Ovary (tissue), 9 donors: Measurements from ENCODE around the gene C6orf132. TPM values are rescaled to one million over a fixed set of nuclear protein-coding genes. Genes with fewer than 3 reads are reported as not detected.

Experiments used
- DNase-seq, 5 donors: peaks; one replicate each; pipeline ENCODE4 v3.0.0-alpha.2; 2019 to 2020
- H3K27ac ChIP-seq, 2 donors: fragments of 200-600 bp; one replicate each; pipeline versions ENCODE4 v1.5.1 to v1.8.0; 2019 to 2022
- H3K27me3 ChIP-seq: fragments of 200-600 bp; one replicate; pipeline ENCODE4 v1.8.0; 2022
- H3K36me3 ChIP-seq: fragments of 200-600 bp; sonication (generic); one replicate; pipeline ENCODE4 v1.5.1; 2019
- H3K4me1 ChIP-seq: one replicate; pipeline ENCODE4 v1.8.1; 2013; ENCODE audit warnings: mild to moderate bottlenecking, moderate library complexity; ENCODE audit not compliant: insufficient read depth
- H3K4me3 ChIP-seq: fragments of 200-600 bp; sonication (generic); one replicate; pipeline ENCODE4 v1.5.1; 2017
- H3K9me3 ChIP-seq, 2 donors: fragments of 200-600 bp in 1 of 2; sonication (generic) in 1 of 2; one replicate each; pipeline versions ENCODE4 v1.5.1 to v1.8.1; 2013 to 2019; ENCODE audit warnings: mild to moderate bottlenecking in 1 of 2, moderate library complexity in 1 of 2
- EP300 ChIP-seq: sonication (generic); formaldehyde crosslinking; IDR thresholded peaks from one replicate; pipeline ENCODE4 v1.6.1; 2017; ENCODE audit warnings: antibody characterized with exemption
- POLR2A ChIP-seq: fragments of 450-650 bp; IDR thresholded peaks from one replicate; pipeline ENCODE4 v1.6.1; 2017; ENCODE audit warnings: antibody characterized with exemption, mild to moderate bottlenecking, moderate library complexity
- WGBS, 3 donors: extraction: QIAGEN DNeasy Blood & Tissue Kit in 1 of 3; methylation state at CpG; one replicate each; pipeline versions ENCODE4 v1.1.5 to v1.1.7; 2013 to 2017; 5-methylcytosine and 5-hydroxymethylcytosine counted together
- intact Hi-C, 4 donors: fragments of 100-400 bp; cut with DNase I; formaldehyde crosslinking; loops; one replicate each; pipeline versions ENCODE4 v1.11.0 to v1.15.1; 2022 to 2023
- polyA plus RNA-seq, 2 donors: library from polyadenylated mRNA; stranded (reverse); fragments of 200-250 nt in 1 of 2; fragments of 350-450 nt in 1 of 2; fragmentation: Illumina TruSeq in 1 of 2; extraction: RNeasy Lipid Tissue Mini Kit (QIAGEN cat#74804) in 1 of 2; gene quantifications; one replicate each; pipeline ENCODE4 v1.2.3, GENCODE V29; 2013 to 2014
- total RNA-seq, 7 donors: library from RNA; depleted of rRNA in 2 of 7; stranded (reverse); fragments of >200 nt in 2 of 7; fragmentation: NEBNext Ultra II Directional in 3 of 7; extraction: Animal tissue kit (Norgen Biotek cat#: 25700) in 3 of 7; gene quantifications; one replicate each; pipeline versions ENCODE4 v1.1.0 to v1.2.4, GENCODE V29; 2016 to 2023
- TF ChIP-seq, protein P1 (sequence below), 3 donors: fragments of 450-650 bp in 2 of 3; fragments of 200-600 bp in 1 of 3; IDR thresholded peaks; one replicate each; pipeline versions ENCODE4 v1.5.1 to v1.8.0; 2016 to 2022; ENCODE audit warnings: antibody characterized with exemption in 3 of 3, mild to moderate bottlenecking in 1 of 3
- donor health status: DM: no; HTN: no; CAD: no; lungs with moderate emphysema.
- donor health status: DM: no; HTN: no; CAD: no.
- donor health status: Bipolar disorder and iron deficiency.
- donor health status: DM: yes; HTN: yes; CAD: no.
- donor health status: DM: no; HTN: no; CAD: no.
- donor health status: DM: yes; HTN: yes; CAD: no.

The C6orf132 gene
- total and polyA plus RNA-seq, 9 donors: 0.05 to 14.1 (median 1.1) TPM

DNA sequence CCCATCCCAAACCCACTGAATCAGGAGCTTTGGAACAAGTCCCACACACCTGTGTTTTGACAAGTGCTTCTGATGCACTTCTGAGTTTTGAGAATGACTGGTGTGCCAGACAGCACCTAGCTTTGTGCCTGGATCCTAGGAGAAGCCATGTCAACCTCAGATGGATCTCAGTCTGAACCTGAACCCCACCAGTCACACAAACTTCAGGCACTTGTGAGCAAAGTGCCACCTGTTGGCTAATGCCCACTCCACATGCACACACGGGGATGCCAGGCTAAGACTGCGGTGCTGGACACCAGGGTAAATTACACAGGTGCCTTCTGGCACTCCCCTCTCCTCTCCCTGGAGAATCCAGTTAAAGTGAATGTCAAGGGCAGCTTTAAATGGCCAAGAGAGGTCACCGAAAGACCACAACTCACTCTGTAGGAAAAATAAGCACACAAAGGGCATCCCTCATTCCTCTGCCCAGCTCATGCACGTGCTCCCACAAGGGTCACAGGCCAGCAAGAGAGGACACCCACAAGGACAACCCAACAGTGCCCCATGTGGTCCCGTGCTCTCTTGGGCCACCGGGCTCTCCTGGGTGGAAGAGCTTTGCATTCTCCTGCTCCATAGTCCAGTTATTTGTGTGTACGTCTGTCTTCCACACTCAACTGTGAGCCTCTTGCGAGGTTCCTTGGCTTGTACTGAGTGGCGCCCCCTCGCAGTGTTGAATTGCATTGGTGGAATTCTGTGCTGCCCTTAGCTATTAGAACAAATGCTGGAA, 46.5 kb downstream of the C6orf132 start:
- H3K4me3 ChIP-seq: no peak overlapping the region
- TF ChIP-seq POLR2A: no peak
- no peak for TF ChIP-seq EP300
- TF ChIP-seq, protein P1, sequence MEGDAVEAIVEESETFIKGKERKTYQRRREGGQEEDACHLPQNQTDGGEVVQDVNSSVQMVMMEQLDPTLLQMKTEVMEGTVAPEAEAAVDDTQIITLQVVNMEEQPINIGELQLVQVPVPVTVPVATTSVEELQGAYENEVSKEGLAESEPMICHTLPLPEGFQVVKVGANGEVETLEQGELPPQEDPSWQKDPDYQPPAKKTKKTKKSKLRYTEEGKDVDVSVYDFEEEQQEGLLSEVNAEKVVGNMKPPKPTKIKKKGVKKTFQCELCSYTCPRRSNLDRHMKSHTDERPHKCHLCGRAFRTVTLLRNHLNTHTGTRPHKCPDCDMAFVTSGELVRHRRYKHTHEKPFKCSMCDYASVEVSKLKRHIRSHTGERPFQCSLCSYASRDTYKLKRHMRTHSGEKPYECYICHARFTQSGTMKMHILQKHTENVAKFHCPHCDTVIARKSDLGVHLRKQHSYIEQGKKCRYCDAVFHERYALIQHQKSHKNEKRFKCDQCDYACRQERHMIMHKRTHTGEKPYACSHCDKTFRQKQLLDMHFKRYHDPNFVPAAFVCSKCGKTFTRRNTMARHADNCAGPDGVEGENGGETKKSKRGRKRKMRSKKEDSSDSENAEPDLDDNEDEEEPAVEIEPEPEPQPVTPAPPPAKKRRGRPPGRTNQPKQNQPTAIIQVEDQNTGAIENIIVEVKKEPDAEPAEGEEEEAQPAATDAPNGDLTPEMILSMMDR (IDR thresholded peaks at IDR 0.05): no peak
- 68 to 74% (median 69%) methylated on average over 10 of the region's 10 CpGs for WGBS, 3 donors
- H3K27ac ChIP-seq: no peak overlapping the region
- intact Hi-C loops: no loop called here
- no peaks in the 10 kb centered on the region for H3K36me3 ChIP-seq
- no peak for DNase-seq
- no peaks in the 10 kb centered on the region for H3K9me3 ChIP-seq
- no peaks in the 10 kb centered on the region for H3K27me3 ChIP-seq
- H3K4me1 ChIP-seq: no peaks in the 10 kb centered on the region

DNA sequence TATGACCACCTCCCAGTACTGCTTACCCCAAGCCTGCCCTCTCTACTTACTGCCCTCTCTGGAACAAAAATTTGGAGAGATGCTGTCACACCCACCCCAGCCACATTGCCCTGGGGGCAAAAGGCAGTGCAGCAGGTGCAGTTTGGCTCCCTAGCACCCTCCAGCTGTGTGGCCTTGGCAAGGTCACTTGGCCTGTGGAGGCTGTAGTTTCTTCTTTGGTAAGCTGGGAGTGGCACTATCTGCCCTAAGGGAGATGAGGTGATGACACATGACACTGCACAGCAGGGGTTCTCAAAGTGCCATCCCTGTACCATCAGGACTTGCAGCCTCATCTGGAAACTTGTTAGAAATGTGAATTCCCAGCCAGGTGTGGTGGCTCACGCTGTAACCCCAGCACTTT, 47.3 kb downstream of the C6orf132 start:
- intact Hi-C loops: no loop called here
- no peak for DNase-seq
- no peak overlapping the region for H3K4me3 ChIP-seq
- 79 to 100% (median 91%) methylated on average over 1 of the region's 1 CpG for WGBS, 3 donors
- H3K36me3 ChIP-seq: no peaks in the 10 kb centered on the region
- no peaks in the 10 kb centered on the region for H3K4me1 ChIP-seq
- TF ChIP-seq, protein P1 (IDR thresholded peaks at IDR 0.05): no peak
- TF ChIP-seq EP300: no peak
- TF ChIP-seq POLR2A: no peak
- no peak overlapping the region for H3K27ac ChIP-seq
- H3K9me3 ChIP-seq: no peaks in the 10 kb centered on the region
- H3K27me3 ChIP-seq: no peaks in the 10 kb centered on the region

DNA sequence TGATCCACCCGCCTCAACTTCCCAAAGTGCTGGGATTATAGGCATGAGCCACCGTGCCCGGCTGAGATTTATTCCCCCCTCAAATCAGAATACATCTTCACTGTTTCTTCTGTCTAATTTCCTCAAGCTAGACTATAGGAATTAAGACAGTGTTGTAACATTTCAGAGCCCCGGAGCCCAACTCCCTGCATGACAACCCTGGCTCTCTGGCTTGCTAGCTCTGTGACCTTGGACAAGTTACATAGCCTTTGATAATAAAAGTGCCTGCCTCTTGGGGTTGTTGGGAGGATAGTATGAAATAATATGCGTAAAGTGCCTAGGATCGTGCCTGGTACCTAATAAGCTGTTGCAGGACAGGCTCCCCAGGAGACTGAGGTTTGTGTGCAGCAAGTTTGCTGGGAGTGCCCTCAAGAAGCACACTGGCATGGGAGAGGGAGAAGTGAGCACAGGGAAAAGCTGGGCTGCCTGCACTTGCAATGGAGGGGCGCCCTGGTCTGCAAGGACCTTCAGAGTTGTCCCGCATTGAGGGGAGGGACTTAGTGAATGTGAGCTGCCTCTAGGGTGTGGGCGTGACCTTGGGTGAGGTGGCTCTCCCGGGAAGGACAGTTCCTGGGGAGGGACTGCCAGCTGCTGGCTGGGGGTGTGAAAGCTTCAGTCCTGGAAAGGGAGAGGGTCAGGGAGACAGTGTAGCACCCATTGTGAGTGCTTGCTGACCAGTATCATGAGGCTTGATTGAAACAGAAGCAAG, 48.7 kb downstream of the C6orf132 start:
- intact Hi-C loops: no loop called here
- WGBS, 3 donors: 49 to 57% (median 49%) methylated on average over 10 of the region's 10 CpGs
- no peak overlapping the region for H3K27ac ChIP-seq

DNA sequence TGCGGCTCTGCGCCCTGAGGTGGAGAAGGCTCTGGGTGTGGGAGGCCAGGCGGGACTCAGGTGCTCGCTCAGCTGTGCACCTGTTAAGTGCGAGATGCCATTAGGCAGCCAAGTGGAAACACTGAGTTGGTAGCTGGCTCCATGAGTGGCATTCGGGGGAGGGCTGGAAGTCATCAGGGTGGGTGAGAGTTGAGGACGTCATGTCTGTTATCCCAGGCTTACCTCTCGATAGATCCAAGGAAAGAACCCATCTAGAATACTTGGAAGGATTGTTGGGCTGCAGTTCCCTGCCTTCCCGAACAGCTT, 50.7 kb downstream of the C6orf132 start:
- H3K9me3 ChIP-seq: no peaks in the 10 kb centered on the region
- DNase-seq: no peak
- H3K4me1 ChIP-seq: no peaks in the 10 kb centered on the region
- intact Hi-C loops: no loop called here
- H3K4me3 ChIP-seq: no peak overlapping the region
- TF ChIP-seq, protein P1 (IDR thresholded peaks at IDR 0.05): no peak
- TF ChIP-seq POLR2A: no peak
- TF ChIP-seq EP300: no peak
- no peak overlapping the region for H3K27ac ChIP-seq
- H3K36me3 ChIP-seq: no peaks in the 10 kb centered on the region
- H3K27me3 ChIP-seq: no peaks in the 10 kb centered on the region
- WGBS, 3 donors: 61 to 71% (median 63%) methylated on average over 9 of the region's 9 CpGs

More for the DNA sequence above, 48.7 kb downstream of the C6orf132 start:
- no peaks in the 10 kb centered on the region for H3K9me3 ChIP-seq
- H3K4me3 ChIP-seq: no peak overlapping the region
- no peaks in the 10 kb centered on the region for H3K4me1 ChIP-seq
- no peaks in the 10 kb centered on the region for H3K27me3 ChIP-seq
- no peak for DNase-seq
- TF ChIP-seq EP300: no peak
- TF ChIP-seq, protein P1 (IDR thresholded peaks at IDR 0.05): no peak
- no peak for TF ChIP-seq POLR2A
- no peaks in the 10 kb centered on the region for H3K36me3 ChIP-seq
